NB4 (cell line): ENCODE results near the gene MSI2.

Source experiments
- POLR2A ChIP-seq: IDR thresholded peaks from 2 replicates; pipeline ENCODE4 v1.6.1; 2011; ENCODE audit warnings: mild to moderate bottlenecking; ENCODE audit not compliant: insufficient read length; ENCODE audit errors: extremely low read depth
- TF ChIP-seq, protein P1 (sequence below): IDR thresholded peaks from one replicate; pipeline ENCODE4 v1.5.1; 2012; ENCODE audit warnings: low read depth, low read length

DNA sequence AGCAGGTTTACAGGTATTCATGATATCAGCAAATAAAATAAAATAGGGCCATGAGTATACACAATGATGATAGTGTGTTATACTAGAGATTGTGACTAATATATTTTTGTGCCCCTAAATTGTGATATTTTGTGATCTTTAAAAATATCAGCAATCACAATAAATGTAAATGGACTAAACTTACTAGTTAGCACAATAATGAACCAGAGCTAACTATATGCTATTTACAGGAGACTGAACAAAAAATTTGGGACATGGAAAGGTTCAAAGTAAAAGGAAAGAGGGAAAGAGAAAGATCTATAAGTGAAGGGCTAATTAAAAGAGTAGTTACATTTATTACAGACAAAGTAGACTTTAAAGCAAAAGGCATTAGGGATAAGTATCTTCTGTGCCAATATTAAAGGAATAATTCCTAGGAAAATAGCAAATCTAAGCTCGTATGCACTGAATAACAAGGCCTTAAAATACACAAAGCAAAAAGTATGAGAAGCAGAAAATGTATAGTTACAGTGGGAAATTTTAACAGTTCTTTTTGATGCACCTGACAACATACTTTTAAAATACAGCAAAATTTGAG lies 5.0 kb upstream of the MSI2 start:
- TF ChIP-seq, protein P1, sequence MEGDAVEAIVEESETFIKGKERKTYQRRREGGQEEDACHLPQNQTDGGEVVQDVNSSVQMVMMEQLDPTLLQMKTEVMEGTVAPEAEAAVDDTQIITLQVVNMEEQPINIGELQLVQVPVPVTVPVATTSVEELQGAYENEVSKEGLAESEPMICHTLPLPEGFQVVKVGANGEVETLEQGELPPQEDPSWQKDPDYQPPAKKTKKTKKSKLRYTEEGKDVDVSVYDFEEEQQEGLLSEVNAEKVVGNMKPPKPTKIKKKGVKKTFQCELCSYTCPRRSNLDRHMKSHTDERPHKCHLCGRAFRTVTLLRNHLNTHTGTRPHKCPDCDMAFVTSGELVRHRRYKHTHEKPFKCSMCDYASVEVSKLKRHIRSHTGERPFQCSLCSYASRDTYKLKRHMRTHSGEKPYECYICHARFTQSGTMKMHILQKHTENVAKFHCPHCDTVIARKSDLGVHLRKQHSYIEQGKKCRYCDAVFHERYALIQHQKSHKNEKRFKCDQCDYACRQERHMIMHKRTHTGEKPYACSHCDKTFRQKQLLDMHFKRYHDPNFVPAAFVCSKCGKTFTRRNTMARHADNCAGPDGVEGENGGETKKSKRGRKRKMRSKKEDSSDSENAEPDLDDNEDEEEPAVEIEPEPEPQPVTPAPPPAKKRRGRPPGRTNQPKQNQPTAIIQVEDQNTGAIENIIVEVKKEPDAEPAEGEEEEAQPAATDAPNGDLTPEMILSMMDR = no peak
- no peak for TF ChIP-seq POLR2A
